ENCODE data around the gene AFAP1L2.

AFAP1L2 gene

DNA sequence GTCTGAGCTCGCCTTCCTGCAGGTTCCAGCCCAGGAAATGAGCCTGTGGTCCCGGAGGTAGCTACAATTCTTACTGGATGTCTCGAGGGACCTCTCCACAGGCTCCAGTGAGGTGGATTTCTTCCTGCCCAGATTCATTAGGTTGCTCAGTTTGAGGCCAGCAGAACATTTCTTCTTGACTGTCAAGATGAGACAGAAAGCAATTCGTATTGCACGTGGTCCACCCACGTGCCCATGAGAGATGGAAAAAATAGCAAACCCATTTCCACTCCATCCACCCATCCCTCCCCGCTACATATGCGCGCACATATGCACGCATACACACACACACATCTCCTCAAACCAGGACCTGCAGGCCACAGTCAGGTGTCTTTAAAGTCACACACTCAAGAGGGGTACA, 96.6 kb downstream of the AFAP1L2 start:
- no peak for DNase-seq

DNA sequence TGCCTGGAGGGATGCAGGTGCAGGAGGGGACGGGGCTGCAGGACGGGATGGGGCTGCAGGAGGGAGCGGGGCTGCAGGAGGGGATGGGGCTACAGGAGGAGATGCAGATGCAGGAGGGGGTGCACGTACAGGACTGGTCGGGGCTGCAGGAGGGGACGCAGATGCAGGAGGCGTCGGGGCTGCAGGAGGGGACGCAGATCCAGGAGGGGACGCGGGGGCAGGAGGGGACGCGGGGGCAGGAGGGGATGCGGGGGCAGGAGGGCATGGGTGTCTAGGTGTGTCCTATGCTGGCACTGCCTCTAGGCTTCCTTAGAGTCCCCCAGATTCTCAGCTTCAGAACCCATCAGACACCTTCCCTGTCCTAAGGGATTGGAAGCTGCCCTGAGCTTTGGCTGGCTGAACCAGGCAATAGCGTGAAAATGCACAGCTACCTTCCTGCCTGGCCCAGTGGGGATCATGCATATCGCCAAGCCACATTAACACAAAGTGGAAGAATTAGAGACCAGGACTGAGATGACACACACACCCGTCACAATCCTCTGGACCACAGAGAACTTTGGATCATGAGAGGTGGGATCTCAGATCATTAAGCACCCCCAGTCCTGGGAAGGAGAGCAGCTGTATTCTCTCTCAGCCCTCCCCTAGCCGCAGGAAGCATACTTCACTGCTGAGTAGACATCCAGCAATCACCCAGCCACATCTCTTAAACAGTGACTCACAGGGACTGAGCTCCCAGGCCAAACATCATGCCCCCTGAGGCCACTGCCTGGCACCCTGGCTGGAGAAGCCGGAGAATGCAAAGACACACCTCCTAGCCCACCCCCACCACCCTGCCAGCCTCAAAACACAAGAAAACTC, 98.0 kb downstream of the AFAP1L2 start:
- no peak for DNase-seq

DNA sequence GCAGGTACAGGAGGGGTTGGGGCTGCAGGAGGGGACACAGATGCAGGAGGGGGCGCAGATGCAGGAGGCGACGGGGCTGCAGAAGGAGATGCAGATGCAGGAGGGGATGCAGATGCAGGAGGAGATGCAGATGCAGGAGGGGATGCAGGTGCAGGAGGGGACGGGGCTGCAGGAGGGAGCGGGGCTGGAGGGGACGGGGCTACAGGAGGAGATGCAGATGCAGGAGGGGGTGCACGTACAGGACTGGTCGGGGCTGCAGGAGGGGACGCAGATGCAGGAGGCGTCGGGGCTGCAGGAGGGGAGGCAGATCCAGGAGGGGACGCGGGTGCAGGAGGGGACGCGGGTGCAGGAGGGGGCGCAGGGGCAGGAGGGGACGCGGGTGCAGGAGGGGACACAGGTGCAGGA, 98.8 kb downstream of the AFAP1L2 start:
- DNase-seq = no peak

DNA sequence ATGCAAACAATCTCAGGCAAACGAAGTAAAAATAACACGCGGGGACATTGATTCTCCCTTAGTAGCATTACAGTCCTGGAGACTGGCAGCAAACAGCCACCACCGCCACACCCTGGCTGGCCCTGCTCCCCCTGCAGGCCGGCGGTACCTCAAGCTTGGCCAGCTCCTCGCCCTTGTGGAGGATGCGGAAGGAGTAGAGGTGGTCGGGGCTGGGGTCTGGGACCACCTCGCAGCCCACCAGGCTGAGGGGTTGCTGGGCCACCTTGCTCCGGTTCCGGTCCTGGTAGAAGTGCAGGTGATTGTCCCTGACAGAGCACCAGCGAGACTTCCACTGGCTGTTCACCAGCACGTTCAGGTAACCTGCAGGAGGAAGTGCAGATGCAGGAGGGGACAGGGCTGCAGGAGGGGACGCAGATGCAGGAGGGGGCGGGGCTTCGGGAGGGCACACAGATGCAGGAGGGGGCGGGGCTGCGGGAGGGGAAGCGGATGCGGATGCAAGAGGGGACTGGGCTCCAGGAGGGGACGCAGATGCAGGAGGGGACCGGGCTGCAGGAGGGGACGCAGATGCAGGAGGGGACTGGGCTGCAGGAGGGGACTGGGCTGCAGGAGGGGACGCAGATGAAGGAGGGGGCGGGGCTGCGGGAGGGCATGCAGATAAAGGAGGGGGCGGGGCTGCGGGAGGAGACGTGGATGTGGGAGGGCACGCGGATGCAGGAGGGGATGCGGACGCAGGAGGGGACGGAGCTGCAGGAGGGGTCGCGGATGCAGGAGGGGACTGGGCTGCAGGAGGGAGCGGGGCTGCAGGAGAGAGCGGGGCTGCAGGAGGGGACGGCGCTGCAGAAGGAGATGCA, 99.5 kb downstream of the AFAP1L2 start:
- DNase-seq = peak; percentile 52

DNA sequence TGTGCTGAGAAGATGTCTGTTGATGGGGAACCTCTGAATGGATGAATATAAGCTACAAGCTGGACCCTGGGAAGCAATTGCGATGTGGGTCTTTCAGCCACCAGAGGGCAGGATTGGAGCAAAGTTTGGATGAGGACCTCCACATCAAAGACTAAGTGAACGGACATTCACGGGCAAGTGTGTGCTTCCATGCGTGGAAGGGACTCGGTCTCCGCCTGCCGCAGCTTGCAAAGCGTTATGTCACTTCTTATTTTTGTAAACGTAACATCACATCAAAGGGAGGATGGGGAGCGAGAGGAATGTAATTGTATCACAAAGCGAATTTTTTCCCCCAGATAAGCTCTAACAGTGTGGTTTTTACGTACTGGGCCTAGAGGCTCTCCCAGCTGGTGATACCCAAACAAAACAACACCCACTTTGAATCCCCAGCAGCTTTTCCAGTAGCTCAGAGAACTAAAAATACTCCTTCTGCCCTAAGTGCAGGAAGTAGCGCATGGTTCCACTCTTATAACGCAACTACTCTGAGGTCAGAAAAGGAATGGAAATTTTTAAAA, 100.2 kb downstream of the AFAP1L2 start:
- DNase-seq = peak; percentile 41

DNA sequence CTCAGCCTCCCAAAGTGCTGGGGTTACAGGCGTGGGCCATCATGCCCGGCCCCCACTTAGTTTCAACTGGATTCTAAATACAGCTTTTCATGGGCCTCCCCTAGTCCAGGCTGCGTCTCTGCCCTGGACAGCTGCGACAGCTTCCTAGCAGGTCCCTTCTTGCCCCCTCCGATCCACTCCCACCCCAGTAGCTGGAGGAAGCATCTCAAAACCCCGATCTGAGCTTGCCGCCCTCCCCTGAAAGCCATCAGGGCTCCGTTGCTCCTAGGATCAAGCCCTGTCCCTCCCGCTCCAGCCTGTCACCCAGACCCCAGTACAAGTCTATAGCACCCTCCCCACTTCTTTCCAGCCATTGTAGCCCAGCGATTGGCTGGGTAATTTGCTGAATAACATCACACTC, 100.7 kb downstream of the AFAP1L2 start:
- DNase-seq = no peak

DNA sequence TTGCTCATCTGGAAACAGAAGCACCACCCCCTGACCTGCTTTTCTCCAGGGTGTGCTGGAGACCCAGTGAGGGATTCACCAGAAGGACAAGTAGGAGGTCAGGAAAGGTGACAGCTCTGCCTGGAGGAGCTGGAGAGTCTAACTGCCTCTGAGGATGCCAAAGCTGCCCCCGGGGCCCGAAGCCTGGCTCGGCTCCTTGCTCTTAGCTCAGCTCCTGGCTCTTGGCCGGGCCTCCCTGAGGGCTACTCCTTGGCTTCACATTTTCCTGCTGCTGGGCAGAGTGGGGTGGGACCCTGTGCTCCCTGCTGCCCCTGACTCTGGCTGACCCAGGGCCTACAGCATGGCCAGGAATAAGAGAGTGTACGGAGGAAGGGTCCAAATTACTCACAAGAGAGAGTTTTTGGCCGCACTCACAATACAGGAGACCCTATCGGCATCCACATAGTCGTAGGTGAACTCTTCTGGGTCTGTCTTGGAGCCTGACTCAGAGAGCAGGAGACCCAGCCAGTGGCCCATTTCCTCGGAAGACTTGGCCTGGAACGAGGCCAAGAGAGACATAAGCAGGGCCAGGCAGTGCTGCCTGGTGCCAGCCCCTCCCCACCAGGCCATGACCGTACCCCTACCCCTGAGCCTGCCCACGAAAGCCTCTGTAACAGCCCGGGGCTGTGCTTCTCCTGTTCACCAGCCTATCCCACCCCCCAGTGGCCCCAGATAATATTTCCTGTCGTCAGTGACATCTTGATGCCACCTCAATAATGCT, 102.2 kb downstream of the AFAP1L2 start:
- DNase-seq = no peak

DNA sequence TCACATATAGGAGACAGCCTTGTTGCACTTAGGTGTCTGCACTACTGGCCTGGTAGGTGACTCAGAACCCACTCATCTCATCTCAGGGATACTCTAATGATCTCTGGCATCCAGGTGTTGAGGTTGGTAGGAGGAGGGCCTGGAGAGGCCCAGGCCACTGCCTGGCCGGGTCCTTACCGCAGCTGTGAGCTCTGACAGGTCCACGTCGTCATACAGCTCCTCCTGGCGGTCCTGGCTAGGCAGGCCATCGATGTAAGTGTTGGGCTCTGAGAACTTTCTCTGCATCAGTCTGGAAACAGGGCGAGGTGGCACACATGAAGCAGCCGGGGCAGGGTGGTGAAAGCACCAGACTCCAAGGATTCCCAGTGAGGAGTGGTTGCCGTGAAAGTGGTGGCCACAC, 103.1 kb downstream of the AFAP1L2 start:
- no peak for DNase-seq

DNA sequence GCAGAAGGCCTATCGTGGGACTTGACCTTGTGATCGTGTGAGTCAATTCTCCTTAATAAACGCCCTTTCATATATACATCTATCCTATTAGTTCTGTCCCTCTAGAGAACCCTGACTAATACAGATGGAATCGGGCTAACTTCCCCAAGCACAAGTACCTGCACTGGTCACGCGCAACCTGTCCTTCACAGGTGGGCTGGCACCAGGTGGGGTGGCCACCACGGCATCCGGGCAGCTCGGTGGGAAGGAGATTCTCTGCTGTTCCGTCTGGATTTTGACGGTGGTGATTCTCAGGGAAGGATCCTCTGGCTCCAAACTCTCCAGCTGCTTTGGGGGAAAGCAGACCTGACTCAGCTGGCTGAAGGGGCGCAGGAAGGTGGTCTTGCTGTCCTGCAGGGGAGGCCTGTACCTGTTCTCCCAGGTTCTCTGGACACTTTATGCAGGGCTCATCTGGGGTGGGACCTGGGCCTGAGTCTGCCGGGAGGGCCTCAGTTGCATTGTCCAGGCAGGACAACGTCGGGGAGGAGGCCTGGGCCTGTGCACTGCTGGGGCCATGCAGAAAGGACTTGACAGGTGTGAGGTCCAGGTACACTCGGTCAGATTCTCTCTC, 104.2 kb downstream of the AFAP1L2 start:
- no peak for DNase-seq

DNA sequence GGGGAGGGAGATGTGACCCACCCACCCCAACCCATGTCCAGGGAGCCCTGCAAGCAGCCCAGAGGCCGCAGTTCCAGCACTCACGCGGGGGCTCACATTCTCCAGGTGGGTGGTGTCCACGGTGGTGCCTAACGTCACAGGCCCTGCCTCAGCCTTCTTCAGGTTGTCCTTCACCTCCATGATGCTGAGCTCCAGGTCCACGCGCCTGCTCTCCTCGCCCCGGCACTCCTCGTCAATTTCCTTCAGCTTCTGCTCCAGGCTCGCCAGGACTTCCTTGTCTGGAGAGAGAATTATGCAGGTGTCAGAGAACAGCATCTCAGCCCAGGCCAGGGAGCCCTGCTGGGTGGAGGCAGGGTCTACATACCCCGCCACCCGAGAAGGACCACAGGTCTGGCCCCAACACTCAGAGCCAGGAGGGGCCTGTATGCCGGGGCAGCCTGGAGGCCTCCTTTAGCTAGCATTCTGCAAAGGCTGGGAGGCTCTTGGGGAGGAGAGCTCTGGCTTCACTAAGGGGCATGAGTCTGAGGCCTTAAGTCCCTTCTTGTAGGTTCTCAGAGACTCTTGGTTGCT, 107.1 kb downstream of the AFAP1L2 start:
- DNase-seq = no peak

DNA sequence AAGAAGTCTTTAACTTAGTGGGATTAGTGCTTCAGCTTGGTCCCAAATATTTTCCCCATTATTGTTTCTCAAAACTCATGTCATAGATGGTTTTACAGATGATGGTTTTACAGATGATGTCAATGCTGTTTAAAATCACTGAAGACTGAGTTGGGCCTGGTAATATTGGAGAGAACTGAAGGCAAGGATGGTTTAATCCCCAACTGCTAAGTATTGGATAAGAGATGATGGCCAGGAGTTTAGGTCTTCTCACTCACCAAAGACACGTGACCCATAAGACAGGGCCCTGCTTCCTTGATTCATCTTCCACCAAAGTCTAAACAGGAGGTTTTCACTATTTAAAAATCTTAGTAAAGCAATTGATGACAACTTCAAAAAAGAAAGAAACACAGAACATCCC, 108.9 kb downstream of the AFAP1L2 start:
- no peak for DNase-seq

DNA sequence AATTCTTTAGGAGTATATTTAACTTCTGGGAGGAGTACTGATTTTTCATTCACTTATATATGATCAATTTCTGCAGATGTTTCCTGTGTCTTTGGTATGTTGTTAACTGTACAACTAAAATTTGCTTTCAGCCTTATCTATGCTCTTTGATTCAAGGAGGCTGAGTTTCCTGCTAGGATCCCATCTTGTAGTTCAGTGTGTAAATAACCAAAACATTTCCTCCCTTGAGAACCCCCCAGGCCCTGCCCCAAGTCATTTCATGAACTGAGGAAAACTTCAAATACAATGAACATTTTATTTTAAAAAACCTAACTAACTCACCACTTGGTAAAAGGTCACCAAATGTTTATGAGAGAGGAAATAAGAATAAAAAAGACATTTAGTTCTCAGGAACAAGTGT, 109.8 kb downstream of the AFAP1L2 start:
- DNase-seq = no peak

DNA sequence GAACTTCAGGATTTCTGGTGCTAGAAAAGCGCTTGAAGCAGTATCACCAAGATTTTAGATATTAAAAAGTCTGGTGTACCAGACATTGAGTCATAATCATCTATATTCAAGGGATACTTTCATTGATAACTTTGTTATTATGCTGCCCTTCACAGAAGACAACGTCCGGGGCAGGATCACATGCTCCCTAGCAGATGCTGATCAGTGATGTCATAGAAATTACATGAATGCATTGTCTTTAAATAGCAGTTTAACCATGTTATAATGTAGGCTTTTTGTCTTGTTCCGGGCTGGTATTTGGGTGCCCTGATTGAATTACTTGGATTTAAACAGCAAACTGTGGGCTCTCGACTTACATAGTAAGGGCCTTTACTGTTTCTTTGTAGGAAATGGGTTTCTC, 111.2 kb downstream of the AFAP1L2 start:
- DNase-seq = no peak

DNA sequence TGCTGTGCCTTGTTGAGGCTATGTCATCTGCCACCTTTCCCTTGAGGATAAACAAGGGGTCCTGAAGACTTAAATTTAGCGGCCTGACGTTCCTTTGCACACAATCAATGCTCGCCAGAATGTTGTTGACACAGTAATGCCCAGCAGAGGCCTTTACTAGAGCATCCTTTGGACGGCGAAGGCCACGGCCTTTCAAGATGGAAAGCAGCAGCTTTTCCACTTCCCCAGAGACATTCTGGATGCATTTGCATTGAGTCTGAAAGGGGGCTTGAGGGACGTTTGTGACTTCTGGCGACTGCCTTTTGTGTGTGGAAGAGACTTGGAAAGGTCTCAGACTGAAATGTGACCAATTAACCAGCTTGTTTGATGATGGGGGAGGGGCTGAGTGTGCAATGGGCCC, 112.8 kb downstream of the AFAP1L2 start:
- DNase-seq = no peak

DNA sequence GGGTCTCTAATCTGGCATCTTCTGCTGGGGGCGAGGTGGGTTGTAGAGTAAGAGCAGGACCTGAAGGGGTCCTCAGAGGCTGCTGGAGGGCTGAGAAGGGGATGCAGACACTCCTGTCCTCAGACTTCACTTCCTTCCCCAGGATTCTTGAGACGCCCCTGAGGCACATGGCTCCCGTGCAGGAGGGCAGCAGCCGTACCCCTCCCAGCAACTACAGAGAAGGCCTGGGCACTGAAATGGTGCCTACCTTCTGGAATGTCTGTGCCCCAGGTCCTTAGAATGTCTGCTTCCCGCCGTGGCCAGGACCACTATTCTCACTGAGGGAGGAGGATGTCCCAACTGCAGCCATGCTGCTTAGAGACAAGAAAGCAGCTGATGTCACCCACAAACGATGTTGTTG, 113.2 kb downstream of the AFAP1L2 start:
- no peak for DNase-seq

DNA sequence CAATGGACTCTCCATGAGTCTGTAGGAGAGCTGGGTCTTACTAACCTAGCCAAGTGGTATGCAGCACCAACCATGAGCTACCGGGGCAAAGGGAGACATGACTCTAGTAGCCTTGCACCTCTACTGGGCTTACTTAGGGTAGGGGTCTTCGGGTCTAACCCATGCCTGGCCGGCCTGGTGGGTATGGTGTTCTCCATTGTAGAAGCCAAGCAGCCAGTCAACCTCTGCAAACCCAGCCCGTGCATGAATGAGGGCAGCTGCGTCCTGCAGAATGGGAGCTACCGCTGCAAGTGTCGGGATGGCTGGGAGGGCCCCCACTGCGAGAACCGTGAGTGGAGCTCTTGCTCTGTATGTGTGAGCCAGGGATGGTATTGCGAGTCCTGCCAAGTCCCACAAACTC, 114.3 kb downstream of the AFAP1L2 start:
- no peak for DNase-seq

DNA sequence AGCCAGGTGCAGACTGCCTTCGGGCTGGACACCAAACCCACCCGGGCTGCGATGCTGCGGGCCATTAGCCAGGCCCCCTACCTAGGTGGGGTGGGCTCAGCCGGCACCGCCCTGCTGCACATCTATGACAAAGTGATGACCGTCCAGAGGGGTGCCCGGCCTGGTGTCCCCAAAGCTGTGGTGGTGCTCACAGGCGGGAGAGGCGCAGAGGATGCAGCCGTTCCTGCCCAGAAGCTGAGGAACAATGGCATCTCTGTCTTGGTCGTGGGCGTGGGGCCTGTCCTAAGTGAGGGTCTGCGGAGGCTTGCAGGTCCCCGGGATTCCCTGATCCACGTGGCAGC, 115.2 kb downstream of the AFAP1L2 start:
- no peak for DNase-seq

DNA sequence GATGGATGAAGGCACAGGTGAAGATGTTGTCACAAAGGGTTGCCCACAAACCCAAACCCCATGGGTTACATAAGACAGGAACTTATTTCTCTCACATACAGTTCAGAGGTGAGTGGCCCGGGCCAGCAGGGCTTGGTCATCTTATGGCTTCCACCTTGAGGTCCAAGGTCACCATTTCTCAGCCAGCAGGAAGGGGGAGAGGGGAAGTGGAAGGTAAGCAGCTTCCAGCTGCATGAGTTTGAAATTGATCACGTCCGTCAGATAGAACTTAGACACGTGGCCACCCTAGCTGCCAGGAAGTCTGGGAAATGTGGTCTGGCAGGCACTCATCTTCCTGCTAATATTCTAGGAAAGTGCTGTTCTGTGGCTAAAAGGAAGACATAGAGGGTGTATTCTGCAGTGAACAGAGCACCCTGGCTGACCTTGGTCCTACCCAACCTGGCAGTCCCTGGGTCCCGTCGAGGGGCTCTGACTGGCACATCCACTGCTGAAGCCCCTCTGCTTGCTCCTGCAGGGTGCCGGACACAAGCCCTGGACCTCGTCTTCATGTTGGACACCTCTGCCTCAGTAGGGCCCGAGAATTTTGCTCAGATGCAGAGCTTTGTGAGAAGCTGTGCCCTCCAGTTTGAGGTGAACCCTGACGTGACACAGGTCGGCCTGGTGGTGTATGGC, 115.7 kb downstream of the AFAP1L2 start:
- DNase-seq = no peak

DNA sequence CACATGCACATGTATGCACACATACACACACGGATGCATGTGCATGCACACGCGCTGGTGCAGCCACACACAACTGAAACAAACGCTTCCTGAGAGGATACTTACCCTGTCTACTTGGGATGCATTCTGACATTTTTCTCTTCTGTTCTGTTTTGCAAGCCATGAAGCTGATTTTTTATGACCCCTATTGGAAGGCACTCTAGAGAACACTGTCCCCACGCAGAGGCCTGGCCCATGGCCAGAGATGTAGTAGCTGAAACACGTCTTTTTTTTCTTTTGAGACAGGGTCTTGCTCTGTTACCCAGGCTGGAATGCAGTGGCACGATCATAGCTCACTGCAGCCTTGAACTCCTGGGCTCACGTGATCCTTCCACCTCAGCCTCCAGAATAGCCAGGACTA, 117.4 kb downstream of the AFAP1L2 start:
- DNase-seq = no peak

DNA sequence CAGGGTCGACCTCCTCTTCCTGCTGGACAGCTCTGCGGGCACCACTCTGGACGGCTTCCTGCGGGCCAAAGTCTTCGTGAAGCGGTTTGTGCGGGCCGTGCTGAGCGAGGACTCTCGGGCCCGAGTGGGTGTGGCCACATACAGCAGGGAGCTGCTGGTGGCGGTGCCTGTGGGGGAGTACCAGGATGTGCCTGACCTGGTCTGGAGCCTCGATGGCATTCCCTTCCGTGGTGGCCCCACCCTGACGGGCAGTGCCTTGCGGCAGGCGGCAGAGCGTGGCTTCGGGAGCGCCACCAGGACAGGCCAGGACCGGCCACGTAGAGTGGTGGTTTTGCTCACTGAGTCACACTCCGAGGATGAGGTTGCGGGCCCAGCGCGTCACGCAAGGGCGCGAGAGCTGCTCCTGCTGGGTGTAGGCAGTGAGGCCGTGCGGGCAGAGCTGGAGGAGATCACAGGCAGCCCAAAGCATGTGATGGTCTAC, 118.3 kb downstream of the AFAP1L2 start:
- DNase-seq = no peak

DNA sequence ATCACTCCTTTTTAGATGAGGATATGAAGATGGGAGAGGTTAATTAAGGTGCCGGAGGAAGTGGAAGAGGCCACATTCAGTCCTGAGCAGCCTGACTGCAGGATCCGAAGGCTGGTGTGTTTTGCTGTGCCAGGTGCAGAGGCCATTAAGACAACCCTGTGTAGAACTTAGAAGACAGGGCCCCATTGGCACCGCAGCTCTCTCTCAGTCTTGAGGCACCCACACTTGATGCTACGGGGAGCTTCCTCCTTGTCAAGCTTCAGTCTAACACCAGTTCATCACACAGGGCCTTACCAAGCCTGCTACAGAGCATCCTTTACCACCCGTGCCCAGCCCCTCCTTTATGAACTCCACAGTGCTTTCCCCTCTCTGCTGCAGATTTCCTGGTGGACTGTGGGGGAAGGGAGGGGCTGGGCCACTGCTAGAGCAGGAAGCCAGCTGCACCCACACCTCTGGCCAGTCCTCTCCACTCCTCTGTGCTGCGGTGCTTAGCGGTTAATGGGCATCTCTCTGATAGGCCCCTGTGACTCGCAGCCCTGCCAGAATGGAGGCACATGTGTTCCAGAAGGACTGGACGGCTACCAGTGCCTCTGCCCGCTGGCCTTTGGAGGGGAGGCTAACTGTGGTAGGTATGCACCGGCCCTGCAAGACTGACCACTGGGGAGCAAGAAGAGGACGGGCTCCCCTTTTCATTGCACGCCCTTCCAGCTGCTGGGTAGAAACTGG, 119.8 kb downstream of the AFAP1L2 start:
- DNase-seq = no peak

Data from T-helper 9 cell (primary cell).